Measurements from ENCODE around the gene ISL2. TPM values are rescaled to one million over a fixed set of nuclear protein-coding genes. Genes with fewer than 3 reads are reported as not detected.

ISL2 gene
- total RNA-seq, 4 donors from 2014 or later: 1.8 to 5.1 (median 4.2) TPM

- Histone ChIP-seq H3K27ac (replicated peaks in 1 of 4) (no peak overlapping the region), H3K4me3 (no peak overlapping the region), H3K36me3 (peaks cover 0 to 26% (median 11%) of the 10 kb centered on the region in 4 donors), H3K27me3 (peaks cover 0 to 99% (median 19%) of the 10 kb centered on the region in 4 donors), H3K9me3 (no peaks in the 10 kb centered on the region), H3K4me1 (peaks cover 62 to 77% (median 75%) of the 10 kb centered on the region in 4 donors)
- no peak for DNase-seq (ENCODE audit: extremely low spot score)
- 45% methylated on average over 20 of the region's 20 CpGs for WGBS
- TF ChIP-seq POLR2A (IDR thresholded peaks at IDR 0.05; ENCODE audit: low read depth) (no peak), CTCF (IDR thresholded peaks at IDR 0.05) (no peak), EP300 (IDR thresholded peaks at IDR 0.05) (no peak), POLR2AphosphoS5 (IDR thresholded peaks at IDR 0.05) (no peak)
- intact Hi-C loops (cut with DNase I): no loop called here
These were observed 5.4 kb downstream of the ISL2 start for GRCh38 chr15:76342058-76342381.

GRCh38 chr15:76342382-76343201 lies 6.0 kb downstream of the ISL2 start:
- DNase-seq (ENCODE audit: extremely low spot score): no peak
- H3K9me3 ChIP-seq: no peaks in the 10 kb centered on the region
- peaks cover 62 to 77% (median 76%) of the 10 kb centered on the region in 4 donors for H3K4me1 ChIP-seq
- TF ChIP-seq EP300 (IDR thresholded peaks at IDR 0.05): no peak
- no peak for TF ChIP-seq POLR2A (IDR thresholded peaks at IDR 0.05; ENCODE audit: low read depth)
- no peak for TF ChIP-seq CTCF (IDR thresholded peaks at IDR 0.05)
- peaks cover 0 to 26% (median 11%) of the 10 kb centered on the region in 4 donors for H3K36me3 ChIP-seq
- H3K27ac ChIP-seq (replicated peaks in 1 of 4): no peak overlapping the region
- intact Hi-C loops (cut with DNase I): no loop called here
- WGBS: 41% methylated on average over 33 of the region's 87 CpGs
- peak overlapping the region in 1 of 4 donors; percentile 27 for H3K4me3 ChIP-seq
- peaks cover 0 to 99% (median 18%) of the 10 kb centered on the region in 4 donors for H3K27me3 ChIP-seq

GRCh38 chr15:76343313-76343996 lies 6.9 kb downstream of the ISL2 start:
- H3K9me3 ChIP-seq: no peaks in the 10 kb centered on the region
- TF ChIP-seq POLR2AphosphoS5 (IDR thresholded peaks at IDR 0.05) (no peak), POLR2A (IDR thresholded peaks at IDR 0.05; ENCODE audit: low read depth) (no peak), CTCF (IDR thresholded peaks at IDR 0.05) (no peak), EP300 (IDR thresholded peaks at IDR 0.05) (no peak)
- no peak overlapping the region for H3K4me3 ChIP-seq
- intact Hi-C loops (cut with DNase I): no loop called here
- WGBS: 70% methylated on average over 16 of the region's 16 CpGs
- H3K27me3 ChIP-seq: peaks cover 0 to 94% (median 17%) of the 10 kb centered on the region in 4 donors
- no peak for DNase-seq (ENCODE audit: extremely low spot score)
- no peak overlapping the region for H3K27ac ChIP-seq (replicated peaks in 1 of 4)
- peaks cover 56 to 70% (median 69%) of the 10 kb centered on the region in 4 donors for H3K4me1 ChIP-seq
- peaks cover 0 to 26% (median 11%) of the 10 kb centered on the region in 4 donors for H3K36me3 ChIP-seq

GRCh38 chr15:76344893-76345582 lies 8.5 kb downstream of the ISL2 start:
- H3K27ac ChIP-seq (replicated peaks in 1 of 4): no peak overlapping the region
- H3K27me3 ChIP-seq: peaks cover 0 to 78% (median 17%) of the 10 kb centered on the region in 4 donors
- peaks cover 0 to 26% (median 13%) of the 10 kb centered on the region in 4 donors for H3K36me3 ChIP-seq
- H3K4me1 ChIP-seq: peaks cover 50 to 55% (median 53%) of the 10 kb centered on the region in 4 donors
- WGBS: 60% methylated on average over 3 of the region's 3 CpGs
- no peak for DNase-seq (ENCODE audit: extremely low spot score)
- intact Hi-C loops (cut with DNase I): no loop called here
- H3K9me3 ChIP-seq: no peaks in the 10 kb centered on the region
- no peak for TF ChIP-seq POLR2AphosphoS5 (IDR thresholded peaks at IDR 0.05)
- no peak for TF ChIP-seq POLR2A (IDR thresholded peaks at IDR 0.05; ENCODE audit: low read depth)
- no peak for TF ChIP-seq EP300 (IDR thresholded peaks at IDR 0.05)
- no peak for TF ChIP-seq CTCF (IDR thresholded peaks at IDR 0.05)
- H3K4me3 ChIP-seq: peak overlapping the region in 1 of 4 donors; percentile 59
